ENCODE measurements around the gene MAEA. TPM values are rescaled to one million over a fixed set of nuclear protein-coding genes. Genes with fewer than 3 reads are reported as not detected.

The MAEA gene
- total and polyA plus RNA-seq, 2 of the 8 experiments (the other 6 are each of a cell fraction or from before 2014, with no cell fraction given): 75.8 to 133 TPM

DNA sequence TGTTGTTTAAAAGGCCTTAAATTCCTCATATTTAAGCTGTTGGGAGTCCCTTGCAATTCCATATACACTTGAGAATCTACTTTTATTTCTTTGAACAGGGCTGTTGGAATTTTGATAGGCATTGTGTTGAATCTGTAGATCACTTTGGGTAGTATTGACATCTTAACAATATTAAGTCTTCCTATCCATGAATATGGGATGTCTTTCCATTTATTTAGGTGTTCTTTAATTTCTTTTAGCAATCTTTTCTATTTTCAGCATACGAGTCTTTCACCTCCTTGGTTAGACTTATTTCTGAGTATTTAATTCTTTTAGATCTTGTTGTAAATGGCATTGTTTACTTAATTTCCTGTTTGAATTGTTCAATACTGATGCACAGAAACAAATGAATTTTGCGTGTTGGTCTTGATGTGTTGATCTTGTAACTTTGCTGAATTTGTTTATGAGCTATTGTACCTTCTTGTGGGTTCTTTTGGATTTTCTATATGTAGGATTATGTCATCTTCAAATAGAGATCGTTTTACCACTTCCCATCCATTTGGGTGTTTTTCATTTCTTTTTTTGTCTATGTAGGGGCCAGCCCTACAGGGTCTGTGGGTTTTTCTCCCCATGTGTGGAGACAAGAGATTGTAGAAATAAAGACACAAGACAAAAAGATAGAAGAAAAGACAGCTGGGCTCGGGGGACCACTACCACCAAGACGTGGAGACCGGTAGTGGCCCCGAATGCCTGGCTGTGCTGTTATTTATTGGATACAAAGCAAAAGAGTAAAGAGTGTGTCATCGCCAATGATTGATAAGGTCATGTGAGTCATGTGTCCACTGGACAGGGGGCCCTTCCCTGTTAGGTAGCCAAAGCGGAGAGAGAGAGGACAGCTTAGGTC, 22.6 kb upstream of the MAEA start (continued):
- TF ChIP-seq CHD7 (IDR thresholded peaks at IDR 0.05; ENCODE audit: insufficient replicate concordance, low read length): no peak
- no peak for TF ChIP-seq NRF1 (IDR thresholded peaks at IDR 0.05; ENCODE audit: low read depth, low read length)
- TF ChIP-seq CREB1 (IDR thresholded peaks at IDR 0.05): no peak
- no peak for TF ChIP-seq SIRT6 (IDR thresholded peaks at IDR 0.05; ENCODE audit: low read length)
- TF ChIP-seq CHD2 (IDR thresholded peaks at IDR 0.05; ENCODE audit: low read length): no peak
- TF ChIP-seq TBP (IDR thresholded peaks at IDR 0.05; ENCODE audit: low read depth, low read length): no peak
- TF ChIP-seq CTCF (IDR thresholded peaks at IDR 0.05; ENCODE audit: control extremely low read depth in 1 of 3, insufficient read depth in 1 of 3, low read depth in 1 of 3, low read length in 3 of 3): no peak
- TF ChIP-seq SAP30 (IDR thresholded peaks at IDR 0.05; ENCODE audit: insufficient read depth, insufficient replicate concordance, low read length): no peak

Measured in H1 (cell line).